ENCODE measurements around the gene CDCP1.

GRCh38 chr3:45194791-45195190 is 48.6 kb upstream of the CDCP1 start:
- TF ChIP-seq, protein P1, sequence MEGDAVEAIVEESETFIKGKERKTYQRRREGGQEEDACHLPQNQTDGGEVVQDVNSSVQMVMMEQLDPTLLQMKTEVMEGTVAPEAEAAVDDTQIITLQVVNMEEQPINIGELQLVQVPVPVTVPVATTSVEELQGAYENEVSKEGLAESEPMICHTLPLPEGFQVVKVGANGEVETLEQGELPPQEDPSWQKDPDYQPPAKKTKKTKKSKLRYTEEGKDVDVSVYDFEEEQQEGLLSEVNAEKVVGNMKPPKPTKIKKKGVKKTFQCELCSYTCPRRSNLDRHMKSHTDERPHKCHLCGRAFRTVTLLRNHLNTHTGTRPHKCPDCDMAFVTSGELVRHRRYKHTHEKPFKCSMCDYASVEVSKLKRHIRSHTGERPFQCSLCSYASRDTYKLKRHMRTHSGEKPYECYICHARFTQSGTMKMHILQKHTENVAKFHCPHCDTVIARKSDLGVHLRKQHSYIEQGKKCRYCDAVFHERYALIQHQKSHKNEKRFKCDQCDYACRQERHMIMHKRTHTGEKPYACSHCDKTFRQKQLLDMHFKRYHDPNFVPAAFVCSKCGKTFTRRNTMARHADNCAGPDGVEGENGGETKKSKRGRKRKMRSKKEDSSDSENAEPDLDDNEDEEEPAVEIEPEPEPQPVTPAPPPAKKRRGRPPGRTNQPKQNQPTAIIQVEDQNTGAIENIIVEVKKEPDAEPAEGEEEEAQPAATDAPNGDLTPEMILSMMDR (IDR thresholded peaks at IDR 0.05) = no peak
- TF ChIP-seq POLR2A (IDR thresholded peaks at IDR 0.05) = no peak
- no peak for TF ChIP-seq EP300 (IDR thresholded peaks at IDR 0.05)

Measured in stomach (tissue), 4 donors.